ENCODE measurements around the gene GRIN2C.
"Not testable (repeated sequence)": the region's sequence is repeated elsewhere in the genome, so short reads cannot be mapped to it uniquely, and the experiment has no call there.

GRIN2C gene

DNA sequence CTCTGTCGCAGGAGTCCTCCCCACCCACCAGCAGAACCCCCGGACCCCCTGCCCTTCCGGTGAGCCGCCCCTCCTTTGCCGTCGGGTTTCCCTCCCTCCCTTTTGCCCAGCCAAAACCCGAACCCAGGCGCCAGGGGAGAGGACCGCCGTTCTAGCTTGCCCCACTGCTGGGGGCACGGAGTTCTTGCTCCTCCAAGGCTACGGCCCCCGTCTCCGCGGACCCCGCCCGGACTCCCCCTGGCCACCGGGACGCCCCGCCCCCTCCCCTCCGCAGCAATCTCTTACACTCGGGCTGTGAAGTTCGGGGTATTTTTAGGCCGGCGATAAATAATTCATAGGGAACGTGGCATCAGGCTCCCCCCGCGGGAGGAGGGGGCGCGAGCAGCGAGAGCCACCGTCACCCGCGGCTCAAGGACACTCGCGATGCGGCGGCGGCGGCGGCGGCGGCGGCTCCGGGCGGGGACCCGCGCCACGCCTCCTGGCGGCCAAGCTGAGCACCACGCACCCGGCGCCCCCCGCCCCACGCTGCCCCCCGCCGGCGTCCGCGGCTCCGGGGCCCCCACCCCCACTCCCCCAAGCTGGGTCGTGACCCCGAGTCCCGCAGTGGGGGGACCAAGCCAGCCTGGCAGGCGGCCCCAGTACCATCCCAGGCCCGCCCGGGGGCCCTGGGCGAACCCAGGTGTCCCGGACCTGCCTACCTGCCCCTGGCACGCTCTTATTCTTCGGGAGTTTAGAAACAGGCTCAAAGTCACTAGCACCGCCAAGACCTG lies at the start of gene GRIN2C:
TSS of gene GRIN2C (minus strand) at position 427 of the 770 bp plus-strand sequence. CDS start 4,793 bp downstream, outside the sequence.
- DNase-seq (ENCODE audit: low spot score): no peak

DNA sequence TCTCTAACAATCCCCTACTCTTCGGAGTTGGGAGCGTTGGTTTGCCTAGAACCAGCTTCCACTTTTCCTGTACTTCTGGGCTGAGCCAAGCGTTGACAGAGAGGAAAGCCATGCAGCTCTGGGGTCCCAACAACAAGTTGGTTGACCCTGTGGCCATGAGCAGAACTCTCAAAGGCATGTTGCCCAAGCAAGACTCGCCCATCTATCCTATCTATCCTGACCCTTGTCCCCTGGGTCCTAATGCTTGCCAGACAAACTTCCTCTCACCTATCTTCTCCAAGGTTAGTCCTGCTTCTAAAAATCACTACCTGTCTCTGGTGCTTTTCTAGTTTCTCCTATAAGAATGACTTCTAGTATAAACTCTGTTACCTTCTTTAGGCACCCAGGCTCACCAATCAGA lies 49.4 kb upstream of the GRIN2C start:
- not testable (repeated sequence) for DNase-seq (ENCODE audit: low spot score)

DNA sequence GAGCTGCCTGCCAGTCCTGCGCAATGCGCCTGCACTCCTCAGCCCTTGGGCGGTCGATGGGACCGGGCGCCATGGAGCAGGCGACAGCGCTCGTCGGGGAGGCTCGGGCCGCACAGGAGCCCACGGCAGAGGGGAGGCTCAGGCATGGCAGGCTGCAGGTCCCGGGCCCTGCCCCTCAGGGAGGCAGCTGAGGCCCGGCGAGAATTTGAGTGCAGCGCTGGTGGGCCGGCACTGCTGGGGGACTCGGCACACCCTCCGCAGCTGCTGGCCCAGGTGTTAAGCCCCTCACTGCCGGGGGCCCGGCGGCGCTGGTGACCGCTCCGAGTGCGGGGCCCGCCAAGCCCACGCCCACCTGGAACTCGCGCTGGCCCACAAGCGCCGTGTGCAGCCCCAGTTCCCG lies 47.3 kb upstream of the GRIN2C start:
- no peak for DNase-seq (ENCODE audit: low spot score)

DNA sequence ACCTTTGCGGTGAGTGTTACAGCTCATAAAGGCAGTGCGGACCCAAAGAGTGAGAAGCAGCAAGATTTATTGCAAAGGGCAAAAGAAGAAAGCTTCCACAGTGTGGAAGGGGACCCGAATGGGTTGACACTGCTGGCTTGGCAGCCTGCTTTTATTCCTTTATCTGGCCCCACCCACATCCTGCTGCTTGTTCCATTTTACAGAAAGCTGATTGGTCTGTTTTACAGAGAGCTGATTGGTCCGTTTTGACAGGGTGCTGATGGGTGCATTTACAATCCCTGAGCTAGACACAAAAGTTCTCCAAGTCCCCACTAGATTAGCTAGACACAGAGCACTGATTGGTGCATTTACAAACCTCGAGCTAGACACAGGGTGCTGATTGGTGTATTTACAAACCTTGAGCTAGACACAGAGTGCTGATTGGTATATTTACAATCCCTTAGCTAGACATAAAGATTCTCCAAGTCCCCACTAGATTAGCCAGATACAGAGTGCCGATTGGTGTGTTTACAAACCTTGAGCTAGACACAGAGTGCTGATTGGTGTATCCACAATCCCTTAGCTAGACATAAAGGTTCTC lies 46.6 kb upstream of the GRIN2C start:
- DNase-seq (ENCODE audit: low spot score): not testable (repeated sequence)

DNA sequence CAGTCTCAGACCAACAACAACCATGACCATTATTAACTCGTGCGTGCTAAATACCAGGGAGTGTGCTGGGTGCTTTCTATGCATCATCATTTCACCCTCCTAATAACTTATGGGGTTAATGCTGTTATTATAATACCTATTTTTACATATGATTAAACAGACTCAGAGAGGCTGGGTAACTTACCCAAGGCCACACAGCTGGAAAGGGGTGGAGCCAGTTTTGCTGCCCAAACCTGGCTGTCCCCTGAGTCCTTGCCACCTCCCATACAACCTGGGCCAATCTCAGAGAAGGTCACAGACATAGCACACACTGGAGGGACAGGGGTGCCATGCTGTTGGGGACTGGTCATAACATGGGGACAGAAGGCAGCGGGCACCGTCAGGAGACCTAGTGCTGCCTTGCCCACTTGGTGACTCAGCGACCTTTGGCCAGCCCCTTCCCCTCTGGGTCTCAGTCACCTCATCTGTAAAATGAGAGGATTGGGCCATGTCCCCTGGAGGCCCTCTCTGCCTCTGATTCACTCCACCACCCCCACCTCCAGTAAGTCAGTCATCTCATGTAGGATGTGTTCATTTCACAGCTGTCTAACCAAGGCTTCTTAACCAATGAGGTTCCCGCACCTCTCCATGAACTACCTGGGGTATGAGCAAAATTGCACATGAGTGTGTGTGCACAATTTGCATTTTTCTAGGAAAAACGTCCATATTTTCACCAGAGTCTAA lies 45.2 kb upstream of the GRIN2C start:
- no peak for DNase-seq (ENCODE audit: low spot score)

DNA sequence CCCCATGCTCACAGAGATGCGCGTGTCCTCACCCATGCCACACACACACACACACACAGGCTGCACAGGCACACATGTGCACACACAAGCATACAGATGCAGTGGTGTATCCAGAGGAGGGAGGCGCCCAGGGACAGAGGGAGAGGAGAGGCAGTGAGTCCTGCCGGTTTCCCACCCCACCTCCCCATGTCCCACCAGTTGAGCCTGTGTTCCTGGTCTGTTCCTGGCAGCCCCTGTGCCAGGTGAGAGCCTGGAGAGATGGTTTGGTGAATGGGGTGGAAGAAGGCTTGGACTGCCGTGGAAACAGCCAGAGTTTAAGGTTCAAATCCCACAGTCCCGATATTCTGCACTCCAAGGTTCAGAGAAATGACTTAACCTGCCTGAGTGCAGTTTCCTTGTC lies 44.0 kb upstream of the GRIN2C start:
- no peak for DNase-seq (ENCODE audit: low spot score)

DNA sequence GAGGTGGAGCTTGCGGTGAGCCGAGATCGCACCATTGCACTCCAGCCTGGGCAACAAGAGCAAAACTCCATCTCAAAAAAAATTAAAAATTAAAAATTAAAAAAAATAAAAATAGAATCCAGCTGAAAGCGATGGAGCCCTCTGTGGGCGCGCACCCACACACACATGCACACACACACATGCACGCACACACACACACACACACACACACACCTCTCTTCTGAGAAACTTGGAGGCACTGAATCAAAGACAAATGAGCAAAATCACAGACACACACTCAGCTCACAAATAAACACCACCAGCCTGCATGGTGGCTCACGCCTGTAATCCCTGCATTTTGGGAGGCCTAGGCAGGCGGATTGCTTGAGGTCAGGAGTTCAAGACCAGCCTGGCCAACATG lies 43.3 kb upstream of the GRIN2C start:
- DNase-seq (ENCODE audit: low spot score): no peak

DNA sequence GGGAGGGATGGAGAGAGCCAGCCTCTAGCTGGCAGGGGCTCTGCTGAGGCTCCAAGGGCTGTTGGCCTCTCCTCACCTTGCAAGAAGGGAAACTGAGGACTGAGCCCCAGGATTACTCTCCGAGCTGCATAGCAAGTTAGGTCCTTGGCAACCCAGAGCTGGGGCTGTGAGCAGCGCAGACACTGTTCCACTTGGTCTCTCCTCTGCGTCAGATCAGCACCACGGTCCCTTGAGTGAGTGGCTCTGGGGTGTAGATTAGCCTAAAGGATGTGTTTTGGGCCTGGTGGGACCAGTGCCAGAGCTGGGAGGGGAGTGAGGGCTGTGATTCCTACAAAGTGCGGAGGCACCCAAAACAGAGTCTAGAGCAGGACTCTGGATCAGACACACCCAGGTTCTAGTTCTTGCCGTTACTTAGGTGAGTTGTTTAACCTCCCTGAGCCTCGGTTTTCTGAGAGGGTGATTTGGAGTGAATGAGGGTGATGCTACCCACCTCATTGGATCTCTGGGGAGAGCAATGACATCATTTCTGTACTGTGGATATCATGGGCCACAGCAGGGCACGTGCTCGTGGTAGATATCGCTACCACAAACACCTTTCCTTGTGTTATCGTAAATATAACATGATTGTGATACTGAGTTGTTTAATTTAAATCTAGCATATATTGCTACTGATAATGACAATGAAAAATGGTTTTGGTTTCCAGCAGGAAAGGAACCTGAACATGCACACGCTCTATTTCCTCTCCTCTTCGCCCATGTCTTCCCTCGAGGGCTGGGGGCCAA lies 41.9 kb upstream of the GRIN2C start:
- no peak for DNase-seq (ENCODE audit: low spot score)

DNA sequence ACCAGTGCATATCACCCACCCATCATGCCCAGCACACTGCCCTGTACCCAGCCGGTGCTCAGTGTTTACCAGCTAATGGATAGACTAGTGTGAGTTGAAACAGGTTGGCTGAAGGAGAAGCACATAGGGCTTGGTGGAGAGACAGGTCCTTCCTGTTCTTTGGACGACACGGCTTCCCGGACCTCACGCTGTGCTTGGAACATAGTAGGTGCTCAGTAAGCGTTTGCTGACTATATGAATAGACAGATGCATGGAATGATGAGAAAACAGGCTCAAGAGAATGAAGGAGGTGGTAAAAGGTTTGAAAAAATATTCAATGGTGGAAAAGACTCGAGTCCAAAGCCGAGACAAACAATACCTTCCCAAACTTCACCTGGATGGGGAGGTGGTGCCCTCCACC lies 40.5 kb upstream of the GRIN2C start:
- DNase-seq (ENCODE audit: low spot score): no peak

DNA sequence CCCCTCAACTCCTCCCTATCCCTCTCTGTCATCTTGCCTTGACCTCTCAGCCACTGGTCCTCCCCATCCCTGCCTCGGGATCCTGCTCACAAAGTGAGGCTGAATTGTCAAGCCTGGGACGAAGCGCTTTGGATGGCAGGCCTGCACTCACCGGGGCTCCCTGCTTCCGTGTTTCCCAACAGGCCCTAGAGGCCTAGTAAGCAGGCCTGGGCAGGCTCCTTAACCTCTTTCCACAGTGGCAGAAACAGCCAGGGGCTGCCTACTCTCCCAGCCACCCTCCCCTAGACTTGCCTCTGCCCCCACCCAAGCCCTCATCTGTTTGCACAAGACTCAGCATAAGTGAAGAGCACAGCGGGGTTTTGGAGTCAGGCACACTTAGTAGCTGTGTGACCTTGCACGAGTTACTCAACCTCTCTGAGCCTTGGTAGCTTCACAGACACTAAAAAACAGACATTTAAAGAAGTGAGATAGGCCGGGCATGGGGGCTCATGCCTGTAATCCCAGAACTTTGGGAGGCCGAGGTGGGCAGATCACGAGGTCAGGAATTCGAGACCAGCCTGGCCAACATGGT lies 38.8 kb upstream of the GRIN2C start:
- no peak for DNase-seq (ENCODE audit: low spot score)

DNA sequence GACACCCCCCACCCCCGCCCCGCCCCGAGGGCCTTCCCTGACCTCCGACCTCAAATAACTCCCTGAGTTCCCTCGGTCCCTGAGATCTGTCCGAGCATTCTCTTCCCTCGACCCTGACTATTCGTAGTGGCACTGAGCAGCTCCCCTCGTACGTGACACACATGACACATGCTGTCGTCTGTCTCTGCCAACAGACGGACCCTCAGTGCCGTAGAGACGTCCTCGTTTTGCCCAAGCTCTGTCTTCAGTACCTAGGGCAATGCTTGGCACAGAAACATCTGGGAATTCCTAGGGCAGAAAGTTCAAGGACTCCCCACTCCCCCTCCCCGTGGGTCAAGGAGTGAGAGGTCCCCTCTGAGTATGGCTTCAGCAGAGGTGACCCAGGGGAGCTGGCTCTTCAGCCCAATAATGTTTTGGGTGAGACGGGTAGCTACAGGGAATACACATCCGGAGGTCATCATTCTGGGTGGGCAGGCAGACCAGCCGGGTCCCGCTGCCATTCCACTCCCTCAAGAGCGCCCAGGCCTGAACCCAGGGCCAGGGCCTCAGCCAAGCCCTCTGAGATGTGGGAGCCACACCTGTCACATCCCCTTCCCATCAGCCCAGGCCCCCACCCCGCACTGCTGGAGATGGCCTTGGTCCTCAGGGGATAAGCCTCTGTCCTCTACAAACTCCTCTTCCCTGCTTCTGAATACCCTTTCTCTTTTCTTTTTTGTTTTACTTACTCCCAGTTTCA lies 34.4 kb upstream of the GRIN2C start:
- no peak for DNase-seq (ENCODE audit: low spot score)

DNA sequence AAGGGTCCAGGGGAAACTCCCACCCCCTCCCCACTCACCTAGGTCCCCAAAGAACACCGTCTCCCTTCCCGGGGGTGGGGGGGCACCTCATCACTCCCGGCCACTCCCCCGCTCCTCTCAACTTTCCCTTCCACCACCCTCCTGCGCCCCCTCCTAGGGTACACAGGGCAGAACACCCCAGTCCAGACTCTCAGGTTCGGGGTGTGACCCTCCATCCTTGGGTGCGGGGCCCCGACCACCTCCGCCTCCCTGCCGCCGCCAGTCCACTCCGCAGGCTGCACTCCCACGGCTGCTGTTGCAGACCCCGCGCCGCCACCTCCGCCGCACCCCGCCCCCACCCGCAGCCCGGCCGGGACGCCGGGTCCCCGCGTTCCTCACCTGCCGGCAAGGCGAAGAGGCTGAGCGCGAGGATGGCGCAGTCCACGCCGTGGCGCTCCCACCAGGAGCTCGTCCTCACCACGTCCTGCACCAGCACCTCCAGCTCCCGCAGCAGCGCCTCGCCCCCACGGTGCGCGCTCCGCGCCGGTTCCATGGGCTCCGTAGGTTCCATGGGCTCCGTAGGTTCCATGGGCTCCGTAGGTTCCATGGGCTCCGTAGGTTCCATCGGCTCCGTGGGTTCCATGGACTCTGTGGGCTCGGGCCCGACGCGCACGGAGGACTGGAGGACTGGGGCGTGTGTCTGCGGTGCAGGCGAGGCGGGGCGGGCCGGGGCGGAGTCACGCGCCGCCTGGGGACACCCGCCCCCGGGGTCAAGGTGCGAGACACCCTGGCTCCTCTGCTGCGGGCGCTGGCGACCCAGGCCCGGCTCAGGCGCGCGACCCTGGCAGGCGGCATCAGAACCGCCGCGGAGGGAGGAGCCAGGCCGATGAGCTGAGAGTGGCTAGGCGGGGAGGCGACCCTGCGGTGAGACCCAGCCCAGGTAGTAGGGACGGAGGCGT lies 33.6 kb upstream of the GRIN2C start, which contains the start of gene FADS6:
TSS of gene FADS6 (minus strand) at position 660 of the 938 bp plus-strand sequence. CDS start at position 622, 38 bp downstream.
- no peak for DNase-seq (ENCODE audit: low spot score)

DNA sequence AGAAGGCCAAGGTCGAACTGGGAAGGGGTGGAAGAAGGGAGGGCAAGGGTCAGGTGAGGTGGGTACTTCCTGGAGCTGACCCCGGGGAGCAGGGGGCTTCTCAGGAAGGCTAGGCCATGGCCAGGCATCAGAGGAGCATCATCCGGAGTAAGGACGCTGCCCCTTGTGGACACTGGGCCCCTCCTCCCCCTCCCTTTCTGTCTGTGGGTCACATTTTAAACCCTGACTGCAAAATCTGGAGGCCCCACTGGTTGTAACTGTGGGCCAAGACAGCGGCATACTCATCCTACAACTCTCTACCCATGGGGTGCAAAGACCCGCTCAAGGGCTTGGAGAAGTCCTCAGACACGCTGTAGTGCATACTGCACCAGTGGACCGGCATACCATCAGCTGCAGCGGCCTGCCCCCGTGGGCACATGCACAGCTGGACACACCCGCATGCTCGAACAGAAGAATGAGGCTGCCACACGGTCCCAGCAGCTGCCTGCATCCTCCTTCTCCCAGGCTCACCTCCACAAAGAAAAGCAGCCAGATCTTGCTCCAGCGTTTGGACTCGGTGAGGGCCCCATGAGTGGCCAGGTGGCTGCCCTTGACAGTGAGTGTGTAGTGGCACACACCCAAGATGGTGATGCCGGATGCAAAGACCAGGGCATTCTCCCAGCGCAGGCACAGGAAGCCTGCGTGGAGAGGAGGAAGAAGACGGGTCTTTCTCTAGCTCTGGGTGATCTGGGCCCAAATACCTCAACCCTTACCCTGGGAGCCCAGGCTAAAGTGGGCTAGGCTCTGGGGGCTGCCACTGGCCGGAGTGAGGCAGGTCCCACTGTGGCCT lies 32.5 kb upstream of the GRIN2C start:
- no peak for DNase-seq (ENCODE audit: low spot score)

DNA sequence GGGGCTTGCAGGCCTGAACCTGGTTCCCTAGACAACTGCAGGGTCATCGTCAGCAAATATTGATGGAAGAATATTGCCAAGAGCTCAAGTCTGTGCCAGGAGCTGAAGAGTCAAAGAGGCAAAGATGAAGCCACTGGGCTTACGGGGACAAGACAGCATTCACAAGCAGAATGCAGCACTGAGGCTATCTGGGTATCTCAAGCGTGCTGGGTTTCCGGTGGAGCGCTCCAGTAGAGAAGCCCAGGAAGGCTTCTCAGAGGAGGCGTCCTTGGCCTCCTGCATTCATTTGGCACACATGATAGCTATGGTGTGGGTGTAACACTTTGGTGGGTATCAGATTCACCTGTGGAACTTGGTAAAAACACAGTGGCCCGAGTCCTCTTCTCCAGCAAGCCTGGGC lies 30.9 kb upstream of the GRIN2C start:
- no peak for DNase-seq (ENCODE audit: low spot score)

DNA sequence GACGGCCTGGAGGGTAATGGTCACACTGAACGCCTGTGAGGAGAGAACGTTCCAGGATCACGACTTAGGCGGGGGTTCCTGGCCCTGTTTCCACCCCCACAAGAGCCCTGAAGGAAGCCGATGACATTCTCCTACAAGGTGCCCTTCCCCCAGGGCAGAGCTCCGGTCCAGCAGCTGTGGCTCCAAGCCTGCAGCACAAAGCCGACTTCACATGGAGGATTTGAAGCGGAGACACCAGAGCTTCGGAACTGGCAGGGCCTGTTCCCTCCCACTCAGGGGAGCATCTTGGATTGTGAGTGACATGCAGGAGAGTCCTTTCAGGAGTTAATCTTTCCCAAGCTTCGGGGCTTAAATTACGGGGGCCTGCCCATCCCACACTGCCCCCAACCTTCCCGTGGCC lies 28.8 kb upstream of the GRIN2C start:
- DNase-seq (ENCODE audit: low spot score): no peak

DNA sequence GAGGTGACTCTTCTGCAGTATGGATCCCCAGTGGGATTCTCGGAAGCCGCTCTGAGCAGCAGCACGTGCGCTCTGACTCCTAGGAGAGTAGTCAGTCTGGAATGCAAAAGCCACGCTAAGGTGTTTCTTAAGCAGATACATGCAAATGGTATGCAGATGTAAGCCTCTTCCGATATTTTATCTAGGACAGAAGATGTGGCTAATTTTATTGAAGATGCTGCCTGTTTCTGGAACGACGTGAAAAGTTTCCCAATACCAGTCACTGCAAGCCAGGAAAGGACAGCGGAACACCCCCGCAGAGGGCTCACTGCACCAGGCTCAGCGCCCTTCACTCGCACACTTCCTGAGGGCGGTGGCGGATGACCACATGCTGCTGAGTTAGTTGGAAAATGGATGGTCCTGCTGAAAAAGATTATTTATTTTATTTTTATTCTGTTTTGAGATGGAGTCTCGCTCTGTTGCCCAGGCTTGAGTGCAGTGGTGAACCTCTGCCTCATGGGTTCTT lies 23.6 kb upstream of the GRIN2C start:
- DNase-seq (ENCODE audit: low spot score): no peak

DNA sequence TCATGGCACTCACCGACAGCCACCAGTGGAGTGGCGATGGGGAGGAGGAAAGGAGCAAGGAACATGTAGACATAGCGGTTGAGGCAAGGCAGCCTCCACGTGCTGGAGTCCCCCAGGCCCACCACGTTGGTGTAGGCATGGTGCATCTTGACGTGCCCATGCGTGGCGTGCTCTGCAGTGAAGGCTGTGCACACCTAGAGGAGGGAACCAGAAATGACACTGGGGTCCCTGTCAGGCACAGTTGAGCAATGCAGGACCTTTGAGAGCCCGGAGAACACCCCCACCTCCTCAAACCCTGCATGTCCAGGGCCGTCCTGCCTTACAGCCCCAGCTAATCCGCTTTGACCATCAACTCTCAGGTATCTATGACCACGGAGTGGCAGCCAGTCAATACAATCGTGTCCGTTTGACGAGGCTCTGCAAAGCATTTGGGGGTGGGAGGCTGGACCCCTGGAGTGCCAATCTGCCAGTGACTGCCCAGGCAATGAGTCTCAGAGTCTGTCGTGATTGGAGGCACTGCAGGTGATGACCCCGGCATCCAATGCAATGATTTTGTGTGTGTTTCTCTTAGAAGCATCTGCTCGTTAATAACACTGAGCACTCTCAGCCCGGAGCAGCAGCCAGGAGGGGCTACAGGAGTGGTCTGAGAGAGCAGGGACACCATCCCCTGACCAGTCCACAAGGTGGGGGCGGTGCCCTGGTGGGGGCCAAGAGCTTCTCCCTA lies 23.0 kb upstream of the GRIN2C start:
- no peak for DNase-seq (ENCODE audit: low spot score)

DNA sequence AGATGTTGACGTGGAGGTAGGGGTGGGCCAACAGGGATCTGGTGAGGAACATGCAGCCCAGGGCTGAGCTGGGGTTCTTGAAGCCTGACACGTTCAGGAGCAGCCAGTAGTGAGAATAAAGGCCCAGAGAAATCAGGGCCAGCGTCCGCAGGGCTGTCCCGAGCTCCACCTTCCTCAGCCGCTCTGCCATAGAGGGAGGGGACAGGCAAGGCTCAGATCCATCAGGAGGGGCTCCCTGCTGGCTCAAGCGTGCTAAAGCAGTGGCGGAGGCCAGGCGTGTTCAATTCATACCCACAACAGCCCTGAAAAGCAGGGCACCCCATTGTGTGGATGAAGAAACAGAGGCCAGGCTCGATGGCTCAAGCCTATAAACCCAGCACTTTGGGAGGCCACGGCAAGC lies 21.4 kb upstream of the GRIN2C start:
- no peak for DNase-seq (ENCODE audit: low spot score)
